Stimulated activated CD4-positive, alpha-beta T cell treated with anti-CD3 and anti-CD28 coated beads, Interleukin-2, amount 100 ng/mL, for 4 hours (primary cell): ENCODE data around the gene PPP2R2C.

ENCODE experiments used
- DNase-seq: peaks from one replicate; pipeline ENCODE4 v3.0.0-alpha.2; 2020; ENCODE audit warnings: low read depth

Gene PPP2R2C

DNA sequence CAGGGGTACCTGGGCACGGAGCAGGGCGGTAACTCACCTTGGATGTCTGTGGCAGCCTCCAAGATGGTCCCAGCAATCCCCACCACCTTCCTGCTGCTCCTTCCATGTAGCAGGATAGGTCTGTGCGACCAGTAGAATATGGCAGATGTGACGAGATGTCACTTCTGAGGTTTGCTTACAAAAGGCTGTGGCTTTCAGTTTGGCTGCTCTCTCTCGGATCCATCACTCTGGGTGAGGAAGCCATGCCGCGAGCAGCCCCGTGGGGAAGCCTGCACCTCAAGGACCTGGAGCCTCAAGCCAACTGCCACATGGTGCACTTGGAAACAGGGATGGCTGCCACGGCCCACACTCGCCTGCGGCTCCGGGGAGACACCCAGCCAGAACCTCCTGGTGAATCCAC is 165.2 kb downstream of the PPP2R2C start:
- no peak for DNase-seq

DNA sequence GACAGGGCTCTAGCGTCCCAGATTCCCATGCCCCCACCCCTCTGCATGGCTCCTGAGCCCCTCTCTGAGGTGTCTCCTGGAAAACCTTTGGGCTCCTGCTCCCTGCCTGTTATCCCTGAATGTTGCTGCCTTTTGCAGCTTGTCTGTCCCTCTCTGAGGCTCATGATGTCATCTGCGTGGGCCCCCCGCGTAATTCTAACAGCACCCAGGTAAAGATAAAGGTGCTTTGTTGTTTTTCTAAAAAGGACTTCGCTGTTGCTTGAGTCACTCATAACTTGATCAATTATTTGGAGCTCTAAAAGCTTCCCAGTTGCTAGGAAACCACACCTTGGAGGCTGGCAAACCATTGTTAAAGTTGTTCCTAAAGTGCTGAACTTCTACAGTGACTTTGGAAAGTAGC is 166.1 kb downstream of the PPP2R2C start:
- DNase-seq = no peak

DNA sequence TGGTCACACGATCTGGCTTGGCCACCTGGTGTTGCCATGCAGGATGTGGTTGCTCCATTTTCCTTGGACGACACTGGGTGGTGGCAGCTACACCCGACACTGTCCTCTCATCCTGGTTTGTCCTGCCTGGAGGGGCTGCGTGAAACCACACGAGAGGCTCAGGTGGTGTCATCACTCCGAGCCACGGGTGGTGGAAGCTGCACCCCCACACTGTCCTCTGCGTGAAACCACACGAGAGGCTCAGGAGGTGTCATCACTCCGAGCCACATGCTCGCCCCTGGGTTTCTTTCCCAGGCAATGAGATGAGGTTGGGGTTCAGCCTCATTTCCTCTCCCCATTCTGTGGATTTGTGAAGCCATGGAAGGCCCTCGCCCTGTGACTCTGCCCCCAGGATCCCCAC is 168.5 kb downstream of the PPP2R2C start:
- DNase-seq = no peak

DNA sequence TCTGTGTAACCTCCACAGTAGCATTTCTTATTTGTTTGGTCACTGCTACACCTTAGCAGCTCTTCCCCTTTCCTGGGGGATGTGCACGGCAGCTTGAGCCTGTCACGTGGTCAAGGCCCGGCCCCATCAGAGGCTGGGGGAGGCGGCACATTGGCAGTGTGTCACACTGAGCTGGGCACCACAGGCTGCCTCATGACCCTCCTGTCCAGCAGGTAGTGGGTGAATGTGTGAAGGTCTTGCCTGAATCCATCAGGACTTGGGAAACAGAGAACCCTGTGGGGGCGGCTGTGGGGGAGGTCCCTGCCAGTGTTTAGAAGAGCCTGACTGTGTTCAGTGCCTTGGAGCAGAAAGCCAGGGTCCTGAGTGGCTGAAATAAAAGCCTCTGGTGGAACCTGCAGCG is 169.5 kb downstream of the PPP2R2C start:
- DNase-seq = no peak

DNA sequence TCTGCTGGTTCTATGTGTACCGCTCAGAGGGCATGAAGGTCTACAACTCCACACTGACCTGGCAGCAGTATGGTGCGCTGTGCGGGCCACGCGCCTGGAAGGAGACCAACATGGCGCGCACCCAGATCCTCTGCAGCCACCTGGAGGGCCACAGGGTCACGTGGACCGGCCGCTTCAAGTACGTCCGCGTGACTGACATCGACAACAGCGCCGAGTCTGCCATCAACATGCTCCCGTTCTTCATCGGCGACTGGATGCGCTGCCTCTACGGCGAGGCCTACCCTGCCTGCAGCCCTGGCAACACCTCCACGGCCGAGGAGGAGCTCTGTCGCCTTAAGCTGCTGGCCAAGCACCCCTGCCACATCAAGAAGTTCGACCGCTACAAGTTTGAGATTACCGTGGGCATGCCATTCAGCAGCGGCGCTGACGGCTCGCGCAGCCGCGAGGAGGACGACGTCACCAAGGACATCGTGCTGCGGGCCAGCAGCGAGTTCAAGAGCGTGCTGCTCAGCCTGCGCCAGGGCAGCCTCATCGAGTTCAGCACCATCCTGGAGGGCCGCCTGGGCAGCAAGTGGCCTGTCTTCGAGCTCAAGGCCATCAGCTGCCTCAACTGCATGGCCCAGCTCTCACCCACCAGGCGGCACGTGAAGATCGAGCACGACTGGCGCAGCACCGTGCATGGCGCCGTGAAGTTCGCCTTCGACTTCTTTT is 170.5 kb downstream of the PPP2R2C start:
- DNase-seq = no peak

DNA sequence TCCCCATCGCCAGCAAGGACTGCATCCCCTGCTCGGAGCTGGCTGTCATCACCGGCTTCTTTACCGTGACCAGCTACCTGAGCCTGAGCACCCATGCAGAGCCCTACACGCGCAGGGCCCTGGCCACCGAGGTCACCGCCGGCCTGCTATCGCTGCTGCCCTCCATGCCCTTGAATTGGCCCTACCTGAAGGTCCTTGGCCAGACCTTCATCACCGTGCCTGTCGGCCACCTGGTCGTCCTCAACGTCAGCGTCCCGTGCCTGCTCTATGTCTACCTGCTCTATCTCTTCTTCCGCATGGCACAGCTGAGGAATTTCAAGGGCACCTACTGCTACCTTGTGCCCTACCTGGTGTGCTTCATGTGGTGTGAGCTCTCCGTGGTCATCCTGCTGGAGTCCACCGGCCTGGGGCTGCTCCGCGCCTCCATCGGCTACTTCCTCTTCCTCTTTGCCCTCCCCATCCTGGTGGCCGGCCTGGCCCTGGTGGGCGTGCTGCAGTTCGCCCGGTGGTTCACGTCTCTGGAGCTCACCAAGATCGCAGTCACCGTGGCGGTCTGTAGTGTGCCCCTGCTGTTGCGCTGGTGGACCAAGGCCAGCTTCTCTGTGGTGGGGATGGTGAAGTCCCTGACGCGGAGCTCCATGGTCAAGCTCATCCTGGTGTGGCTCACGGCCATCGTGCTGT is 171.2 kb downstream of the PPP2R2C start:
- no peak for DNase-seq

DNA sequence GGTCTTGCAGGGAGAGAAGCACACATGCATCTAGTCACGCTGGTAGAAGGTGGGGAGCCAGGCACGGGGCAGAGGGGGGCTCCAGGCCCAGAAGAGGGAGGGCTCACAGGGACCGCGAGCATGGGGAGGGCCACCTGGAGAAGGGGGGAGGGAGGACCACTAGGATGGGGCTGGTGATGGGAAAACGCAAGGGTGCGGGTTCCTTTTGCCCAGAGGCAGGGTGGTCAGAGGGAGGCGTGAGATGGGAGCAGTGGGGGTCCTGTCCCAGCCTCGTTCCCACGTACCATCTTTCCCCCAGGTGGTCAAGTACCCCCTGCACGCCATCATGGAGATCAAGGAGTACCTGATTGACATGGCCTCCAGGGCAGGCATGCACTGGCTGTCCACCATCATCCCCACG is 172.1 kb downstream of the PPP2R2C start:
- no peak for DNase-seq

DNA sequence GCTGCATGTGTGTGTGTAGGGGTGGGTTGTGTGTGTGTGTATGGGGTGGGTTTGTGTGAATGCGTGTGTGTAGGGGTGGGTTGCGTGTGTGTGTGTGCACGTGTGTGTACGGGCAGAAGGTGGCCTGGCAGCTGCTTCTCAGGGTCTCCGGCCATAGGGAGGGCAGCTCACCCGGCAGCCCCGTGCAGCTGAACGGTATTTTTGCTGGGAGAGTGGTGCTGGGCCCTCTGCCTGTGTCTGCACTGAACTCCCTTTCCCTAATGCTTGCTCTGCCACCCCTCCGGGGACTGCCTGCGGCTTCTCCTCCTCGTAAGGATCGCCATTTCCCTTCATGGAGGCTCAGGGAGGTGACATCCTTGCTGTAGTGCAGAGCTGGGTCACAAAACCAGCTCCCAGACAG is 172.5 kb downstream of the PPP2R2C start:
- DNase-seq = no peak

DNA sequence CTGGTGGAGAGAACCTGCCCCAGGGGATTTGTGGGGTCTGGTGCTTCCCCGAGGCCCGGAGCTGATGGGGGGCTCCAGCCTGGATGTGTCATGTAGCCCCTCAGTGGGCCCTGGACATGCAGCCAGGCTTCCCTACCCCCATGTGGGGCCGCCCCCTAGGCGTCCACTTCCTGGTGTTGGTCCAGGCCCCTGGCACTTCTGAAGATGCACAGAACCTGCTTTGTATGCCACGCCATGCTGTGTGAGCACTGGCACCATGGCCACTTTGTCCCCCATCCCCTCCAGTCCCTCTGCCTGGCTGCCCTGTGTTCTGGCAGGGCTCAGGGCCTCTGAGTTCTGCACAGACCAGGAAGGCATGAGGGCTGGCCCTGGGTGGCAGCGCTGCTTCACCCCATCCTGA is 173.6 kb downstream of the PPP2R2C start:
- DNase-seq = no peak

DNA sequence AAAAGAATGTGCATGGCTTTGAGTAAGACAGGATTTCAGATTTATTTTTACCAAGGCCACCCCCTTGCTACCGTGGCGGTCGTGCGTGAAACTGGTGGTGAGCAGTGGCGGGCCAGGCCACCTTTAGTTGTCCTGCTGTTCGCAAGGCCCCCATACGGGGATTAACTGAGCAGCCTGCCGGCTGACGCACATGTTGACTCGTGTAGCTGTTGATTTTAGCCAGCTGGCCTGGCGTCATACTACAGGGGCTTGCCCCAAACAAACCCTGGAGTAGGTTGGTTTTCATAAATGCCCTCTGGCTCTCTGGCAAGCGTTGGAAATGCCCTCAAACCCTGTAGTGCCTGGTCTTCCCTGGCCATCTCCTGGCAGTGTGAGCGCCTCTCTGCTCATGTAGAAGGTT is 174.4 kb downstream of the PPP2R2C start:
- DNase-seq = no peak

DNA sequence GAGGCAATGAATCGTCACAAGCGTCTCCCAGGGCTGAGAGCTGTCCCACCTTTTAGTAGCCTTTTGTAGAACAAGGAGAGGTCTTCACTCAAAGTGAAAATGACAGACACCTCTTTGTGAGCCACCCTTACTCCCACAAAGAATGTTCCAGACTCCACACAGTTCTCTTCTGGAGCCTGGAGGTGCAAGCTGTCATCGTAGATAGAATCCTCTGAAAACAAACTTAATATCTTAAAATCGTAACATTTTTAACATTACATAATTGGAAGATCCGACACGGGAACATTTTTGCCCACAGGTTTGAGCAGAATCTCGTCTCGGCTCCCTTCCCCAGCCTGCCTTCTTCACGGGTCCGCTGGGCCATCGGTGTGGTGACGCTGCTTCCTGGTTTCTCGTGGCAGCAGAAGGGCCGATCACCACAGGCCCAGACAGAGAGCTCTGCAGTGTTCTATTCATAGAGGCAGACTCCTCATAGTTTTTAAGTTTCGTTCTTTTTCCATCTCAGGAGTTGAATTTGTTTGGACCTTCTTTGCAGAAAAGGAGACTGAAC is 175.1 kb downstream of the PPP2R2C start:
- no peak for DNase-seq

DNA sequence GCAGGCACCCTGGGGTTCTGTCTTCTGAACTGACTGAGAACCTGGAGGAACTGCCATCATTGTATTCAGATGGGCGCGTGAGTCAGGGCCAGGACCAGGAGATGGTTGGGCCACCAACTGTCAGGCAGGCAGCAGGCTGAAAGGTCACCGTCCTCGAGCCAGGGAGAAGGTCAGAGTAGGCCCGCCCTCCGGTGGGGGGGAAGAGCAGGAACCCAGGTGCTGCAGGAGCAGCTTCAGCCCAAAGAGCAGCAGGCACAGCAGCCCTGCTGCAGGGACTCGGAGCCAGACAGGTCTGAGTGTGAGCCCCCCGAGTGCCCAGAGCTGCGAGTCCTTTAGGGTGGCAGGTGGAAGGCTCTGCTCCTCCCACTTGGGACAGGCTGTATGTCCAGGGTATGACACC is 176.4 kb downstream of the PPP2R2C start:
- no peak for DNase-seq

DNA sequence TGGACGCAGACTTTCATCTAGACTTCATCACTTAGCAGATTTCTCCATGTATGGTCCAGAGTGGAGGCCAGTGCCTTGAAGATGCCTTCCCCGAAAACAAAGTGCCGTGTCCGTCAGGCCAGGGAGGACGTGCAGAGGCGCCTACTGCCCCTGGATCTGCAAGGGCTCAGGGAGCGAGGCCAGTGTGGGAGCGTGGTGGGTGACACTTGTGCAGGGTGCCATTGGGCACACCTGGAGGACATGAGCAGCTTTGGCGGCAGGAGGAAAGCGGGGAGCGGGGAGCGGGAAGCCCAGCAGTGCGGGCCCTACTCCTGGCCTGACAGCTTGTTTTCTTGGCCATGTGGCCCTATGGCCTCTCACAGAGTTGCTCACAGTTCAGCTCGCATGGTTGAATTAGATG is 176.9 kb downstream of the PPP2R2C start:
- no peak for DNase-seq

DNA sequence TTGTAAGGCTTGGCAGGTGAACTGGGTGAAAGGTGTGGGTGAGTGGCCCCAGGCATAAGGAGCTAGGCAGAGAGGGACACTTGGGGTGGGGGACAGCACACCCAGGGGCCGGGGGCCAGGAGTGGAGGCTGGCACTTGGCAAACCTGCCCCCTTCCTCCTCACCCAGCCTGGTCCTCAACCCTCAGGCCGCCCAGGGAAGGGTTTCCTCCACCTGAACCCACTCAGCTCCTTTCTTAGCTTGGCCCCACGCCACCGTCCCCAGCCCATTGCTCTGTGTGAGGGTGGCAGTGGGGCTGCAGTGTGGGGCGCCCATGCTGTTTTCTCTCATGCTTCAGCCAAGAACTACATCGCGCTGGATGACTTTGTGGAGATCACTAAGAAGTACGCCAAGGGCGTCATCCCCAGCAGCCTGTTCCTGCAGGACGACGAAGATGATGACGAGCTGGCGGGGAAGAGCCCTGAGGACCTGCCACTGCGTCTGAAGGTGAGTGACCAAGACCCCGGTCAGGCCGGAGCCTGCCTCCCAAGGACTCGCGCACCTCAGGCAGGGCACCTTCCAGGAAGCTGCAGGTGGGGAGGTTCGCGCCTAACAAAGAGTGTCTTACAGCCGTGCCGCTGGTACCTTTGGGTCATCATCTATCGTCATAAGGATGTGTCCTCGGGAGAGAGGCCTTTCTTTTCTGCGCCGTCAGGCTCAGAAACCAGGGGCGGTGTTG is 177.6 kb downstream of the PPP2R2C start:
- no peak for DNase-seq

DNA sequence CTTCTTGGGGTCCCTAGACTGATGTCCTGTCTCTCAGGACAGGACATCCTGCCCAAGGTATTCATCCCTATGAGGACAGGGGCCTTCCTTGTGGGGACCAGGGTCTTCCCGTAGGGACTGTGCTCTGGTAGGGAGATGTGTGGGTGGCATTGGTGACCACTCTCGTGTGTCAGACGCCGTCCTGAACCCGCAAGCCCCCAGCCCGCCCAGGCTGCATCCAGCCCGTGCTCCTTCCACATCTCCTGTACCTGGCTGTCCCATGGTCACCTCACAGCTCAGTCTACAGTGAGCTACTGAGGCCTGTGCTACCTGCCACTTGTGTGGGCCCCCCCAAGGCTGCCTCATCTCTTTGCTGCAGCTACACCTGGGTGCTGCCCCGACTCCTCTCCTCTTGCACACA is 178.8 kb downstream of the PPP2R2C start:
- no peak for DNase-seq

DNA sequence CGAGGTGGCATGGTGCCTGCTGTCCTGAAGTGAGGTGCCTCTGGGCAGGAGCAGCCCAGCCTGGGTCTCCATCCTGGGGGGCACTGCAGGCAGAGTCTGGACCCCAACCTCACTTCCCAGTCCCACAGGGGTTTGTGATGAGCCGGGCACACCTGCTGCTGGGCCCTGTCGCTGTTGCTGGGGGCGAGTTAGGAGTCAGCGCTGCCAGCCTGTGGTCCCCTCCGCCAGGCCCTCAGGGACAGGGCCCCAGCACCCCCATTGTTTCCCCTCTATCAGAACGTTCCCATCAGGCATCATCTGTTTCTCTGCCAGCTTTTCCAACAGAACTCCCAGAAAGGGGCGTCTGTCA is 179.3 kb downstream of the PPP2R2C start:
- DNase-seq = no peak

DNA sequence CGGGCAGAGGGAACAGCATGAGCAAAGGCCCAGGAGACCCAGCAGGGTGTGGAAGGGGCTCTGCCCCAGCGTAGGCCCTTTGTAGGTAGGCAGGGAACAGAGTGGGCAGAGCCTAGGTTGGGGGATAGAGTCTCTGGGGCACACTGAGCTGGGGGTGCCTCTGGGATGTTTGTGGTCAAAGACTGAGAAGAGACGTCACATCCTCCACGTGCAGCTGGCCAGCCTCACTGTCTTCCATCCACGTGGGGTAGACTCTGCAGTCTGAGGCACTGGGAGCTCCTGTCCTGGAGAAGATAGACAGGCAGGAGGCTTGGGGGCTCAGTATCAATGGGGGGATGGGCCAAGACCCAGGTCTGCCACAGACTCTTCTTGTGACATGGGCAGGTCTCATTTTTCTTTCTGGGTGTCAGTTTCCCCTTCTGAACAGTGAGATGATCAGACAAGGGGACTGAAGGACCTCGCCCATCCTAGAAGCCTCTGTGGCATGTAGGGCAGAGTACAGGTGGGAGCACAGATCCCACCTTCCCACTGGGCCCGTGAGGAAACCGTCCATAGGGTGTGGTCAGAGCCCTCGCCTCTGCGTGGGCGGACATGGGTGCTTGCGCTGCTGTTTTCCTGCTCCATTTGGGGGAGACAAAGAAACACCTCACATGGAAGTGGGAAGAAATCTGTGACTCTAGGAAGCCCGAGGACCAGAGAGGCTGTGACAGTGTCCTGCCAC is 179.9 kb downstream of the PPP2R2C start:
- no peak for DNase-seq

DNA sequence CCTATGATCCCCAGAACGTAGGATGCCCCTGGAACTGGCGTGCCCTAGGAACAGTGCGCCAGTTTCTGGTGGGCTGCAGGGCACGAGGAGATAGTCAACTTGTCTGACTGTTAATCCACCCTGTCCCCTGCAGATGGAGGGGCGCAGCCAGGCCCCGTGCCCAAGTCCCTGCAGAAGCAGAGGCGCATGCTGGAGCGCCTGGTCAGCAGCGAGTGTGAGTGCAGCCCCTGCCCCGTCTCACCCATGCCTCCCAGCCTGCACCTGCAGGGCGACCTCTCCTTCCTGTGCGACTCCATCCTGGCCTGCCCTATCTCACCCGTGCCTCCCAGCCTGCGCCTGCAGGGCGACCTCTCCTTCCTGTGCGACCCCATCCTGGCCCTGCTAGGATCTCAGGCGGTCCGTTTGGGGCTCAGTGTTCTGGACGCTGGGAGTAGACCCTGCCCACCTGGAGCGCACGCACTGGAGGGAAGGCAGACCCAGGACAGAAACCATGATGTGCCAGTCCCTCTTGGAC is 180.6 kb downstream of the PPP2R2C start:
- no peak for DNase-seq

DNA sequence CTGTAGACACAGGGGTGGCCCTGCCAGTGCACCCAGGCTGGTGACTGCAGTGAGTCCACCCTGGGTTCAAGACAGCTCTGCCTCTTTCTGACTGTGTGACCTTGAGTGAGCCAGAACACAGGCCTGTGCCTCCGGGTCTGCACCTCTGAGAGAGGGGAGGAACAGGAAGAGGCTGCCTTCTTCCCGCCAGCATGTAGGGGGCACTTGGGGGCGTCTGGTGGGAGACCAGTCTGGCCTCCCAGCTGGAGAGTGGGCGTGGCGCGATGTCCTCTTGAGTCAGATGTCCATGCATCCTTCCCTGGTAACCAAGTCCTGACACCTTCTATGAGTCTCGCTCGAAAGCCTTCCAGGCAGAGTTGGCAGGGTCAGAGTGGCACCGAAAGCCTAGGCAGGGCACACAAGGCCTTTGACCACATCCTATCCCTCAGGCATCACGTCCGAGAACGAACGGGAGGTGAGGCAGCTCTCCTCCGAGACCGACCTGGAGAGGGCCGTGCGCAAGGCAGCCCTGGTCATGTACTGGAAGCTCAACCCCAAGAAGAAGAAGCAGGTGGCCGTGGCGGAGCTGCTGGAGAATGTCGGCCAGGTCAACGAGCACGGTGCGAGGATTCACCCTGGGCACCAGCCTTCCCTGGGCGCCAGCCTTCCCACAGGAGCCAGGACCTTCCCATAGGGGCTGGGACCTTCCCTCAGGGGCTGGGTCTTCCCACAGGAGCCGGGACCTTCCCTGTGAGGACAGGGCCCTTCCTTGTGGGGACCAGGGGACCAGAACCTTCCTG is 181.5 kb downstream of the PPP2R2C start:
- no peak for DNase-seq

DNA sequence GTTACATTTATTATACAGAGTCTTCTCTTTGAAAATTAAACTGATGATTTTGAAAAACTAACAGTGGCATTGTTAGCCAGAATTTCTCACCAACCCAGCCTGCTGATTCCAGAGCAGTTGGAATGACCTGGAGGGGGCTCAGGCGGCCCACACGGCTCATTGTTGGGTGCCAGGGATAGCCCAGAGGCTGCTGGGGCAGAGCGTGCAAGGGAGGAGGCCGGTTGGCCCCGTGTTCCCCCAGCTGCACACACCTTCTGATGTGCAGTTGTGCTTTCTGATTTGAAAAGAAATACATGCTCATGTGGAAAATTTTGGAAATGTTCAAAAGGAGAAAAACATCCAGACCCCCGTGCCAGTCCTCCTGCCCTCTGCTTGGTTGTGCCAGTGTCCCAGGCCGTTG is 182.2 kb downstream of the PPP2R2C start:
- DNase-seq = no peak

DNA sequence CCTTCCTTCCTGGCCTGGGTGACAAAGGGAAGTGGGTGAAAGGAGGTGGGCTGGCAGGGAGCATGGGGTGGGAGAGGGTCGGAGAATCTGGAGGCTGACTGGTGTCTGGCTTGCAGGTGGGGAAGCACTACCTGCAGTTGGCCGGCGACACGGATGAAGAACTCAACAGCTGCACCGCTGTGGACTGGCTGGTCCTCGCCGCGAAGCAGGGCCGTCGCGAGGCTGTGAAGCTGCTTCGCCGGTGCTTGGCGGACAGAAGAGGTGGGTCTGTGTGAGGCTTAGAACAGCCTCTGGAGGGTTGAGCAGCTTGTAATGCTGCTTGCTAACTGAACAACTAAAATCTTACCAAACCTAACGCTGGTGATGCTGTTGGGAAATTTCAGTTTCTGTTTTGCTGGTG is 183.5 kb downstream of the PPP2R2C start:
- no peak for DNase-seq

DNA sequence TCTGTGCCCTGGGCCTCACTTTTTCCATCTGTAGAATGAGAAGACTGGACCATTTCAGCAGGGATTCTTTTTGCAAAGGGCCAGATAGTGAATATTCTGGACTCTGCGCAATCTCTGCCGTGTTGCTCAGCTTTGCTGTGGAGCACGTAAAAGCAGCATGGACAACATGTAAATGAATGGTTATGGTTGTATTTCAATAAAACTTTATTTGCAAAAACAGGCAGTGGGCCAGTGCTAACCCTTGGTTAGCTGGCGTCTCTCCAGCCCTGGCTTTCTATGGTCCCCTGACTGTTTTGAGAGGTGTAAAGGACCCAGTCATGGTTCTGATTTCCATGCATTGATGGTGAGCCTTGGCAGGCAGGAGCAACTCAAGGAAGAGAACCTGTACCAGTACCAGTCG is 184.1 kb downstream of the PPP2R2C start:
- no peak for DNase-seq
